SH-SY5Y (cell line): ENCODE data around the gene HMCES.

Experiments used
- GATA2 ChIP-seq: IDR thresholded peaks from 2 replicates; pipeline ENCODE4 v1.6.1; 2011; ENCODE audit warnings: mild to moderate bottlenecking, low read depth, low read length
- GATA3 ChIP-seq: IDR thresholded peaks from 2 replicates; pipeline ENCODE4 v1.6.1; 2011; ENCODE audit warnings: low read depth, mild to moderate bottlenecking, low read length, moderate library complexity

HMCES gene

GRCh38 chr3:129308636-129309035, 30.0 kb downstream of the HMCES start:
- TF ChIP-seq GATA3 (no peak), GATA2 (no peak)

- TF ChIP-seq GATA2: no peak
- no peak for TF ChIP-seq GATA3
Observed at GRCh38 chr3:129310111-129311011, 31.7 kb downstream of the HMCES start.

GRCh38 chr3:129311054-129311902, 32.6 kb downstream of the HMCES start:
- TF ChIP-seq GATA3: no peak
- no peak for TF ChIP-seq GATA2

- TF ChIP-seq GATA2 (no peak), GATA3 (no peak)
Observed at GRCh38 chr3:129312021-129312639, 33.5 kb downstream of the HMCES start.

- TF ChIP-seq GATA3 (no peak), GATA2 (no peak)
Observed at GRCh38 chr3:129312671-129313414, 34.2 kb downstream of the HMCES start.

GRCh38 chr3:129313415-129313664, 34.7 kb downstream of the HMCES start:
- no peak for TF ChIP-seq GATA3
- TF ChIP-seq GATA2: no peak

GRCh38 chr3:129313665-129314385, 35.2 kb downstream of the HMCES start:
- no peak for TF ChIP-seq GATA2
- no peak for TF ChIP-seq GATA3

GRCh38 chr3:129314386-129315222, 35.9 kb downstream of the HMCES start:
- TF ChIP-seq GATA3: no peak
- TF ChIP-seq GATA2: no peak

GRCh38 chr3:129315223-129315997, 36.7 kb downstream of the HMCES start:
- TF ChIP-seq GATA2 (no peak), GATA3 (no peak)

- TF ChIP-seq GATA3 (no peak), GATA2 (no peak)
Observed at GRCh38 chr3:129315998-129316247, 37.3 kb downstream of the HMCES start.

GRCh38 chr3:129316248-129317013, 37.8 kb downstream of the HMCES start:
- TF ChIP-seq GATA3 (no peak), GATA2 (no peak)
